ENCODE data around the gene CNTNAP2. TPM values are rescaled to one million over a fixed set of nuclear protein-coding genes. Genes with fewer than 3 reads are reported as not detected.

CNTNAP2 gene
- total and polyA plus RNA-seq, 2 of the 8 experiments (the other 6 are each of a cell fraction or from before 2014, with no cell fraction given): 27.9 to 71.0 TPM

- H2BK5ac ChIP-seq (ENCODE audit: low read depth, low read length): no peak overlapping the region
- no peak overlapping the region for H3K27ac ChIP-seq (ENCODE audit: low read depth, low read length)
- H3K4me2 ChIP-seq (ENCODE audit: insufficient read depth in 1 of 2, low read depth in 2 of 2, low read length in 2 of 2): no peak overlapping the region
- no peak overlapping the region for H3K56ac ChIP-seq (replicated peaks; ENCODE audit: insufficient read length, low read depth, low read length)
- H3K27me3 ChIP-seq (replicated peaks in 1 of 4; ENCODE audit: control insufficient read depth in 3 of 4, extremely low read depth in 1 of 4, insufficient read depth in 3 of 4, low read length in 3 of 4): peaks cover 19 to 55% (median 47%) of the 10 kb centered on the region in 4 experiments
- H3K23ac ChIP-seq (ENCODE audit: insufficient read length): no peak overlapping the region
- no peak overlapping the region for H3K4ac ChIP-seq (replicated peaks; ENCODE audit: insufficient read length, low read depth, low read length)
- no peaks in the 10 kb centered on the region for H3K79me1 ChIP-seq (ENCODE audit: low read depth, low read length)
- H3K14ac ChIP-seq (ENCODE audit: insufficient read length): no peak overlapping the region
- no peak overlapping the region for H3K4me3 ChIP-seq (ENCODE audit: extremely low read depth in 1 of 4, insufficient read depth in 2 of 4, low read depth in 3 of 4, low read length in 4 of 4)
- no peak overlapping the region for H4K8ac ChIP-seq (ENCODE audit: extremely low read depth, insufficient read depth, low read length)
- H2BK15ac ChIP-seq (ENCODE audit: low read length): no peak overlapping the region
- POLR2A ChIA-PET (ENCODE audit: partially characterized antibody): interaction anchor here (1.0 kb wide), 1 partner anchor 11 kb away, joined by 6 read pairs; no protein-coding TSS in a partner anchor
- FAIRE-seq: no peak
- no peak overlapping the region for H2BK12ac ChIP-seq (ENCODE audit: low read depth, low read length)
- H4K20me1 ChIP-seq (replicated peaks in 1 of 2; ENCODE audit: control insufficient read depth in 1 of 2, insufficient read depth in 2 of 2, low read length in 2 of 2): peaks cover 2 to 4% of the 10 kb centered on the region in 2 experiments
- H4K91ac ChIP-seq (replicated peaks; ENCODE audit: insufficient read length, low read length): no peak overlapping the region
- no peak for TF ChIP-seq BACH1 (IDR thresholded peaks at IDR 0.05; ENCODE audit: low read length)
- TF ChIP-seq USF2 (IDR thresholded peaks at IDR 0.05; ENCODE audit: low read length): no peak
- no peak for TF ChIP-seq POLR2AphosphoS5 (IDR thresholded peaks at IDR 0.05; ENCODE audit: low read depth, low read length)
- no peak for TF ChIP-seq SIX5 (IDR thresholded peaks at IDR 0.05; ENCODE audit: low read depth, low read length)
- TF ChIP-seq SP1 (IDR thresholded peaks at IDR 0.05; ENCODE audit: low read depth, low read length): no peak
- no peak for TF ChIP-seq BCL11A (IDR thresholded peaks at IDR 0.05; ENCODE audit: low read depth in 2 of 2, low read length in 2 of 2)
- no peak for TF ChIP-seq SIN3A (conservative IDR thresholded peaks at IDR 0.05 in 1 of 2, IDR thresholded peaks at IDR 0.05 in 1 of 2; ENCODE audit: low read depth in 1 of 2, low read length in 2 of 2)
- TF ChIP-seq YY1 (IDR thresholded peaks at IDR 0.05; ENCODE audit: low read depth, low read length): no peak
- no peak for TF ChIP-seq CHD1 (IDR thresholded peaks at IDR 0.05; ENCODE audit: low read depth, low read length)
- no peak for TF ChIP-seq CTBP2 (IDR thresholded peaks at IDR 0.05; ENCODE audit: borderline replicate concordance, insufficient read depth, insufficient read length, low read length)
- H3K79me2 ChIP-seq (ENCODE audit: control insufficient read depth in 1 of 2, insufficient read depth in 2 of 2, low read length in 2 of 2): no peaks in the 10 kb centered on the region
- no peak overlapping the region for H2AFZ ChIP-seq (ENCODE audit: low read length)
- 76% methylated on average over 8 of the region's 8 CpGs; no CpG with 5 or more reads in 1 of the 2 experiments for WGBS, 2 experiments (ENCODE audit: extremely low coverage in 1 of 2, insufficient coverage in 1 of 2, insufficient read length in 1 of 2, insufficient replicate concordance in 2 of 2, low coverage in 1 of 2, low lambda C conversion rate in 2 of 2, missing lambda C conversion rate in 1 of 2)
- no peak overlapping the region for H2BK20ac ChIP-seq (ENCODE audit: low read length)
- H3K4me1 ChIP-seq (replicated peaks in 1 of 4; ENCODE audit: control insufficient read depth in 3 of 4, insufficient read depth in 4 of 4, low read length in 3 of 4): peaks cover 0 to 5% (median 2%) of the 10 kb centered on the region in 4 experiments; a peak in 1 of 7 replicates
- H4K5ac ChIP-seq (ENCODE audit: insufficient read length, low read depth, low read length): no peak overlapping the region
- no peak overlapping the region for H2AK5ac ChIP-seq (ENCODE audit: low read depth, low read length)
- H3K23me2 ChIP-seq (ENCODE audit: low read depth, low read length): no peaks in the 10 kb centered on the region
- H3K9ac ChIP-seq (replicated peaks in 1 of 4; ENCODE audit: extremely low read depth in 1 of 4, low read depth in 3 of 4, low read length in 3 of 4): no peak overlapping the region
- H3K9me3 ChIP-seq (ENCODE audit: insufficient read depth in 2 of 2, low read depth in 1 of 2, low read length in 1 of 2): no peaks in the 10 kb centered on the region
- H3K18ac ChIP-seq (ENCODE audit: extremely low read depth, low read length): no peak overlapping the region
- CTCF ChIA-PET (ENCODE audit: partially characterized antibody): no interaction called here
- DNase-seq (ENCODE audit: low read depth in 1 of 2, low spot score in 2 of 2): no peak
- no peaks in the 10 kb centered on the region for H3K36me3 ChIP-seq (ENCODE audit: control insufficient read depth in 2 of 4, insufficient read depth in 4 of 4, low read length in 3 of 4)
- H2BK120ac ChIP-seq (replicated peaks; ENCODE audit: low read depth, low read length): no peak overlapping the region
Measured at GRCh38 chr7:148031811-148032210, 1915.2 kb downstream of the CNTNAP2 start.
